Neural progenitor cell (in vitro differentiated cells): Measurements from ENCODE around the gene RNF169.

Experiments
- CTCF ChIP-seq: fragments of 200-600 bp; sonication (generic); IDR thresholded peaks from 2 replicates; pipeline ENCODE4 v1.5.1; 2017; ENCODE audit warnings: antibody characterized with exemption, mild to moderate bottlenecking
- EZH2 ChIP-seq: fragments of 200-600 bp; sonication (generic); IDR thresholded peaks from 2 replicates; pipeline ENCODE4 v1.6.1; 2017; ENCODE audit warnings: antibody characterized with exemption, mild to moderate bottlenecking, moderate library complexity
- EZH2phosphoT487 ChIP-seq: fragments of 200-600 bp; sonication (generic); IDR thresholded peaks from 2 replicates; pipeline ENCODE4 v1.6.1; 2017; ENCODE audit warnings: antibody characterized with exemption

GRCh38 chr11:74822170-74822569, 73.5 kb downstream of the RNF169 start:
- TF ChIP-seq EZH2 (no peak), CTCF (no peak), EZH2phosphoT487 (no peak)
